Endothelial cell of umbilical vein (primary cell): ENCODE measurements around the gene PXMP2. TPM values are rescaled to one million over a fixed set of nuclear protein-coding genes. Genes with fewer than 3 reads are reported as not detected.

Experiments
- BruUV-seq: library from RNA; stranded (reverse); fragments of 400-500 nt; replicated peaks from 2 replicates; lab custom pipeline; 2021; lab: Mats Ljungman, UMichigan
- CTCF ChIA-PET: fragments of 300-600, 350-600 bp; sonication (Branson Sonifier 250); formaldehyde crosslinking; loops from one replicate; lab custom pipeline; 2021; ENCODE audit warnings: antibody characterized with exemption, inconsistent platforms; lab: Charles Lee
- POLR2A ChIA-PET: fragments of 300-600, 350-600 bp; sonication (Branson Sonifier 250); formaldehyde crosslinking; loops from one replicate; lab custom pipeline; 2021; ENCODE audit warnings: antibody characterized with exemption, inconsistent platforms; lab: Charles Lee
- DNase-seq: peaks from one replicate; pipeline ENCODE4 v3.0.0-alpha.2; 2011; ENCODE audit warnings: low read depth, low spot score
- FAIRE-seq: peaks from 2 replicates; lab custom pipeline; 2011; peaks lifted over from hg19 to GRCh38; lab: Jason Lieb, UNC
- H2AFZ ChIP-seq: 2 replicates; pipeline ENCODE4 v1.6.0; 2012; ENCODE audit warnings: low read depth, low read length, control low read depth, inconsistent platforms
- H3K27ac ChIP-seq: 2 replicates; pipeline ENCODE4 v1.5.1; 2011; ENCODE audit warnings: low read depth, mild to moderate bottlenecking, control low read depth, low read length, moderate library complexity; ENCODE audit not compliant: insufficient read depth
- H3K27me3 ChIP-seq, 2 experiments: 2 replicates each; pipeline versions ENCODE4 v1.6.0 to v1.6.1; 2011; ENCODE audit warnings: low read length in 2 of 2, mixed read lengths in 1 of 2; ENCODE audit not compliant: control insufficient read depth in 2 of 2, insufficient read depth in 2 of 2
- H3K36me3 ChIP-seq, 2 experiments: 2 replicates in 1 of 2; 3 replicates in 1 of 2; pipeline ENCODE4 v1.5.1; 2011; ENCODE audit warnings: low read length in 2 of 2, mild to moderate bottlenecking in 1 of 2, moderate library complexity in 1 of 2; ENCODE audit not compliant: control insufficient read depth in 2 of 2, insufficient read depth in 2 of 2; ENCODE audit errors: extremely low read depth in 1 of 2
- H3K4me1 ChIP-seq: 3 replicates; pipeline ENCODE4 v1.5.1; 2011; ENCODE audit warnings: mild to moderate bottlenecking, low read length; ENCODE audit not compliant: control insufficient read depth, insufficient read depth; ENCODE audit errors: extremely low read depth
- H3K4me2 ChIP-seq: 2 replicates; pipeline ENCODE4 v1.6.1; 2011; ENCODE audit warnings: low read length, control low read depth, mixed read lengths; ENCODE audit not compliant: insufficient read depth
- H3K4me3 ChIP-seq, 3 experiments: fragments of 200-600 bp in 1 of 3; sonication (generic), shearing (Covaris generic) in 1 of 3; replicated peaks in 1 of 3; 2 replicates each; pipeline ENCODE4 v1.5.1; 2011 to 2016; ENCODE audit warnings: control low read depth in 3 of 3, low read length in 3 of 3, mild to moderate bottlenecking in 2 of 3, inconsistent platforms in 1 of 3, low read depth in 1 of 3, moderate library complexity in 1 of 3; ENCODE audit not compliant: insufficient read depth in 1 of 3
- H3K79me2 ChIP-seq: 2 replicates; pipeline ENCODE4 v1.6.0; 2012; ENCODE audit warnings: low read length, inconsistent platforms; ENCODE audit not compliant: control insufficient read depth, insufficient read depth
- H3K9ac ChIP-seq: replicated peaks from 2 replicates; pipeline ENCODE3; 2011; ENCODE audit warnings: low read length, control low read depth; ENCODE audit not compliant: insufficient read depth; ENCODE audit errors: extremely low read depth
- H3K9me1 ChIP-seq: replicated peaks from 3 replicates; pipeline ENCODE4 v1.6.0; 2011; ENCODE audit warnings: mild to moderate bottlenecking, low read length; ENCODE audit not compliant: control insufficient read depth, insufficient read depth; ENCODE audit errors: extremely low read depth
- H3K9me3 ChIP-seq: replicated peaks from 2 replicates; pipeline ENCODE4 v1.5.1; 2012; ENCODE audit warnings: low read length, inconsistent platforms; ENCODE audit not compliant: control insufficient read depth, insufficient read depth
- H4K20me1 ChIP-seq: replicated peaks from 2 replicates; pipeline ENCODE3; 2011; ENCODE audit warnings: mild to moderate bottlenecking, low read length; ENCODE audit not compliant: control insufficient read depth, insufficient read depth; ENCODE audit errors: extremely low read depth
- CTCF ChIP-seq, 2 donors: IDR thresholded peaks; 1 replicate in 1 of 2; 2 replicates in 1 of 2; pipeline ENCODE4 v1.5.1; 2011; ENCODE audit warnings: low read length in 2 of 2, mild to moderate bottlenecking in 2 of 2, moderate library complexity in 2 of 2, control low read depth in 1 of 2, inconsistent platforms in 1 of 2, low read depth in 1 of 2; ENCODE audit not compliant: insufficient read depth in 1 of 2; ENCODE audit errors: extremely low read depth in 1 of 2
- EZH2 ChIP-seq: IDR thresholded peaks from 2 replicates; pipeline ENCODE4 v1.6.1; 2012; ENCODE audit warnings: borderline replicate concordance, low read depth, mild to moderate bottlenecking, moderate library complexity, low read length, inconsistent platforms; ENCODE audit not compliant: severe bottlenecking
- FOS ChIP-seq: IDR thresholded peaks from 2 replicates; pipeline ENCODE4 v1.6.1; 2011; ENCODE audit warnings: mild to moderate bottlenecking, low read length, moderate library complexity, borderline replicate concordance; ENCODE audit not compliant: insufficient read depth
- GATA2 ChIP-seq: IDR thresholded peaks from 2 replicates; pipeline ENCODE4 v1.7.0; 2011; ENCODE audit warnings: low read depth, mild to moderate bottlenecking, moderate library complexity, mixed read lengths, low read length; ENCODE audit not compliant: insufficient read length, insufficient read depth
- JUN ChIP-seq: IDR thresholded peaks from 2 replicates; pipeline ENCODE4 v1.6.1; 2011; ENCODE audit warnings: borderline replicate concordance, low read depth; ENCODE audit not compliant: insufficient read length, insufficient read depth
- MYC ChIP-seq: IDR thresholded peaks from one replicate; pipeline ENCODE4 v1.6.1; 2011; ENCODE audit warnings: mild to moderate bottlenecking, low read depth, low read length
- POLR2A ChIP-seq: IDR thresholded peaks from 2 replicates; pipeline ENCODE4 v1.6.1; 2012; ENCODE audit warnings: low read depth, mild to moderate bottlenecking, control low read depth, low read length
- POLR2AphosphoS5 ChIP-seq: IDR thresholded peaks from 2 replicates; pipeline ENCODE4 v1.6.1; 2012; ENCODE audit warnings: low read depth, mild to moderate bottlenecking, control low read depth, low read length, moderate library complexity; ENCODE audit not compliant: insufficient read depth
- dilution Hi-C: fragments of 300-500 bp; cut with MboI; formaldehyde crosslinking; loops from one replicate; pipeline ENCODE4 v1.15.0; 2019; ENCODE audit warnings: low sequenced_read_pairs; ENCODE audit not compliant: extremely low pct_ligation_motif_present
- intact Hi-C: fragments of 100-400 bp; cut with micrococcal nuclease; formaldehyde crosslinking; loops from one replicate; pipeline ENCODE4 v1.10.0; 2022
- polyA plus RNA-seq, 4 experiments: library from polyadenylated mRNA; depleted of rRNA in 3 of 4; stranded (reverse) in 3 of 4; unstranded in 1 of 4; fragments of >200 nt; gene quantifications; 2 replicates each; pipeline versions ENCODE4 v1.2.1 to v1.2.3, GENCODE V29; 2011 to 2012; ENCODE audit warnings: missing spikeins in 1 of 4
- total RNA-seq: library from RNA; stranded (reverse); gene quantifications from 2 replicates; pipeline ENCODE4 v1.2.3, GENCODE V29; 2021
- TF ChIP-seq, protein P1 (sequence below): IDR thresholded peaks from 2 replicates; pipeline ENCODE4 v1.6.1; 2011; ENCODE audit not compliant: insufficient read depth, insufficient read length

The PXMP2 gene
- total and polyA plus RNA-seq, 2 donors (not counting 3 experiments of a cell fraction or from before 2014, with no cell fraction given), result 24.0 to 31.5 TPM

DNA sequence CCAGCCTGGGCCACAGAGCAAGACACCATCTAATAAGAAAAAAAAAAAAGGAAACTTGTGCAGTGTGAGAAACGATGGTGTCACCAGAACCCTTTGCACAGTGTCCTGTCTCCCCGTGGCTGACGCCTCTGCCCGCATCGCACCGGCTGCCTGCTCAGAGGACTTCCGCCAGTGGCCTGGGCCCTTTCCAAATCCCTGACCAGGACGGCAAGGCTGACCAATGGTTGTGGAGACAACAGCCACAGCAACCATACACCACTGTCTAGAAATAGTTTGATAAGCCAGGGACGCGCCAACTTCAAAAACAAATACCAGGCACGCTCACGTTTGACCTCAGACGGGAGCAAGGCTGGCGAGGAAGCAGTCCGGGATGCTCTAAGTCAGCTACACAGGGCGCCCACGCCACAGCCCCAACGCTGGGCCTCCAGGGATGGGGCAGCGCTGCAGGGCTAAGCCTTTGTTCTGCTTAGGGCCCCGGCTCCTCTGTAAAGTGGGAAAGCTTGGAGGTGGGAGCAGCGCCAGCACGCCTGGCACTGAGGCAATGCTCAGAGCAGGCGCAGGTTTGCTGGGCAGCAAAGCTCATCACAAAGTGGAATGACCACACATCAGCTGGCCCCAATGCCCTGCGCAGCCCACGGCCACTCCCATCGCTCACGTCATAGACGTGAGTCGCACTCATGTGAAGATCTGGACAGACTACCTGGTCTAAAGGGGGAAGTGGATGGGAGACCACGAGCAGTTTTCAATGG, 35.8 kb downstream of the PXMP2 start:
- BruUV-seq, result no TSS peak
- Histone ChIP-seq H3K79me2 (no peaks in the 10 kb centered on the region), H3K4me2 (no peak overlapping the region), H4K20me1 (no peaks in the 10 kb centered on the region), H3K9me3 (no peaks in the 10 kb centered on the region), H2AFZ (no peak overlapping the region), H3K27ac (no peak overlapping the region), H3K36me3 (peaks cover 24 to 55% of the 10 kb centered on the region in 2 experiments), H3K9me1 (no peaks in the 10 kb centered on the region), H3K9ac (no peak overlapping the region), H3K4me1 (no peaks in the 10 kb centered on the region), H3K27me3 (no peaks in the 10 kb centered on the region), H3K4me3 (no peak overlapping the region)
- CTCF ChIA-PET, result no interaction called here
- POLR2A ChIA-PET, result no interaction called here
- FAIRE-seq, result no peak
- dilution Hi-C loops, result no loop called here
- TF ChIP-seq MYC (no peak), GATA2 (no peak), FOS (no peak), JUN (no peak), CTCF (IDR thresholded peaks at IDR 0.05; ENCODE audit: extremely low read depth in 1 of 2, insufficient read depth in 1 of 2, low read depth in 1 of 2, low read length in 2 of 2) (no peak), POLR2AphosphoS5 (no peak), EZH2 (no peak), POLR2A (no peak)
- TF ChIP-seq, protein P1, sequence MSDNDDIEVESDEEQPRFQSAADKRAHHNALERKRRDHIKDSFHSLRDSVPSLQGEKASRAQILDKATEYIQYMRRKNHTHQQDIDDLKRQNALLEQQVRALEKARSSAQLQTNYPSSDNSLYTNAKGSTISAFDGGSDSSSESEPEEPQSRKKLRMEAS, result no peak
- intact Hi-C loops, result no loop called here
- DNase-seq, result no peak
